Upper lobe of left lung (tissue), 6 donors: ENCODE results near the gene KIF6. TPM values are rescaled to one million over a fixed set of nuclear protein-coding genes. Genes with fewer than 3 reads are reported as not detected.

ENCODE experiments used
- ATAC-seq, 2 donors: fragments of 200-7000 bp; cut with Tn5 transposase; one replicate each; pipeline ENCODE4 v1.9.1; 2022; ENCODE audit warnings: mild to moderate bottlenecking in 2 of 2, moderate library complexity in 2 of 2; ENCODE audit not compliant: low FRiP score in 2 of 2
- DNase-seq, 2 donors: peaks; one replicate each; pipeline ENCODE4 v3.0.0-alpha.2; 2019 to 2020
- H3K27ac ChIP-seq, 4 donors: fragments of 200-600 bp; sonication (generic); one replicate each; pipeline ENCODE4 v1.5.1; 2016 to 2019
- H3K27me3 ChIP-seq, 4 donors: fragments of 200-600 bp; sonication (generic); one replicate each; pipeline ENCODE4 v1.5.1; 2017 to 2019
- H3K36me3 ChIP-seq, 4 donors: fragments of 200-600 bp; sonication (generic); one replicate each; pipeline ENCODE4 v1.5.1; 2016 to 2019
- H3K4me1 ChIP-seq, 4 donors: fragments of 200-600 bp; sonication (generic); one replicate each; pipeline ENCODE4 v1.5.1; 2018 to 2019
- H3K4me3 ChIP-seq, 4 donors: fragments of 200-600 bp; sonication (generic); one replicate each; pipeline ENCODE4 v1.5.1; 2017 to 2019; ENCODE audit warnings: mild to moderate bottlenecking in 2 of 4, moderate library complexity in 1 of 4
- H3K9me3 ChIP-seq, 4 donors: fragments of 200-600 bp; sonication (generic); one replicate each; pipeline ENCODE4 v1.5.1; 2018 to 2019
- EP300 ChIP-seq, 4 donors: sonication (generic); formaldehyde crosslinking; IDR thresholded peaks; one replicate each; pipeline ENCODE4 v1.5.1; 2017; ENCODE audit warnings: antibody characterized with exemption in 4 of 4, control low read depth in 2 of 4
- POLR2A ChIP-seq, 4 donors: fragments of 450-650 bp; IDR thresholded peaks; one replicate each; pipeline ENCODE4 v1.5.1; 2016 to 2017; ENCODE audit warnings: antibody characterized with exemption in 4 of 4, mild to moderate bottlenecking in 2 of 4
- POLR2AphosphoS5 ChIP-seq, 2 donors: sonication (generic); formaldehyde crosslinking; IDR thresholded peaks; one replicate each; pipeline ENCODE4 v1.5.1; 2017; ENCODE audit warnings: antibody characterized with exemption in 2 of 2
- WGBS, 2 donors: methylation state at CpG; one replicate each; pipeline ENCODE4 v1.1.5; 2017 to 2018; 5-methylcytosine and 5-hydroxymethylcytosine counted together
- total RNA-seq, 6 donors: library from RNA; depleted of rRNA in 4 of 6; stranded (reverse); fragments of >200 nt in 4 of 6; gene quantifications; one replicate each; pipeline versions ENCODE4 v1.1.0 to v1.2.1, GENCODE V29; 2016 to 2021
- TF ChIP-seq, protein P1 (sequence below), 6 experiments: fragments of 450-650 bp in 4 of 6; fragments of 200-600 bp in 2 of 6; sonication (generic) in 2 of 6; IDR thresholded peaks; one replicate each; pipeline ENCODE4 v1.5.1; 2016 to 2019; ENCODE audit warnings: antibody characterized with exemption in 6 of 6
- donor health status: DM: no; HTN: no; CAD: no; lungs with moderate emphysema.
- donor health status: DM: no; HTN: yes; CAD: no; lungs with severe emphysema.

KIF6 gene
- total RNA-seq, 6 donors from 2014 or later: 0.55 to 7.9 (median 1.5) TPM

DNA sequence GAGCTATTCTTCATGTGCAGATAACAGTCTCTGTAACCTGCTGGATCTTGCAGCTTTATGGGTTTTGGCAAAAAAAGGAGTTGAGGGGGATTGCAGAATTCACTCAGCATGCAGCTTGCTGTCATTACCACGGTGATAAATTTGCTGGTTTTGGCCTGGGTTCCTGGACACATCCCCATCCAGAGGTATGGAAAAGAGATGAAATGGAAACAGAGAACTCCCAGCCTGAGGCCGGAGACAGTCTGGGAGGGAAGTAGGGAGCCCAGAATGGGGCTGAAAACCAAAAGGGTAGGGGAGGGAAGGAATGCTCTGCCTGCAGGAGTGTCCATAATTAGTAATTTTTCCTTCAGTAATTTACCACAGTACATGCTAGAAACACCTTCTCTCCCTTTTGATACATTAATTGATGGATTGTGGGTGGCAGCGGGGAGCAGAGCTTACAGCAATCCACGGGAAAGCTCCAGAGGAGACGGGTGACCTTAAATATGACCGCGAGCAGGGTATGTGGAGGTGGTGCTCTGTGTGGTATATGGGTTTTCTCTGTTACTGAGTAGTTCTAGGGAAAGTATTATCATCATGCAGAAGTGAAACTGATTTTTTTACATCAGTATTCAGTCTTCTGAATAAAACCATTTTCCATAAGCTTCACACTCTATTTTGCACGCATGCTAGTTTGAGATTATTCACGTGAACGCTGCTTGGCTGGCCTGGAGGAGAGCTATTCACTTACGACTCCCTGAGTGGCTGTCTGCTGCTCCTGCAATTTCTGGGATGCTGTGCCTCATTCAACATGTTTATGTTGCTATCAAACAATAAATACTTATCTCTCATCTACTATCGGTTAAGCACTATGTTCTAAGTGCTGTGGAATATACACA lies 336.4 kb downstream of the KIF6 start:
- Histone ChIP-seq H3K36me3 (no peaks in the 10 kb centered on the region), H3K4me1 (no peaks in the 10 kb centered on the region), H3K27me3 (no peaks in the 10 kb centered on the region), H3K4me3 (no peak overlapping the region), H3K9me3 (no peaks in the 10 kb centered on the region), H3K27ac (no peak overlapping the region)
- 82 to 85% methylated on average over 12 of the region's 12 CpGs for WGBS, 2 donors
- no peak for ATAC-seq
- TF ChIP-seq POLR2AphosphoS5 (IDR thresholded peaks at IDR 0.05): no peak
- TF ChIP-seq, protein P1, sequence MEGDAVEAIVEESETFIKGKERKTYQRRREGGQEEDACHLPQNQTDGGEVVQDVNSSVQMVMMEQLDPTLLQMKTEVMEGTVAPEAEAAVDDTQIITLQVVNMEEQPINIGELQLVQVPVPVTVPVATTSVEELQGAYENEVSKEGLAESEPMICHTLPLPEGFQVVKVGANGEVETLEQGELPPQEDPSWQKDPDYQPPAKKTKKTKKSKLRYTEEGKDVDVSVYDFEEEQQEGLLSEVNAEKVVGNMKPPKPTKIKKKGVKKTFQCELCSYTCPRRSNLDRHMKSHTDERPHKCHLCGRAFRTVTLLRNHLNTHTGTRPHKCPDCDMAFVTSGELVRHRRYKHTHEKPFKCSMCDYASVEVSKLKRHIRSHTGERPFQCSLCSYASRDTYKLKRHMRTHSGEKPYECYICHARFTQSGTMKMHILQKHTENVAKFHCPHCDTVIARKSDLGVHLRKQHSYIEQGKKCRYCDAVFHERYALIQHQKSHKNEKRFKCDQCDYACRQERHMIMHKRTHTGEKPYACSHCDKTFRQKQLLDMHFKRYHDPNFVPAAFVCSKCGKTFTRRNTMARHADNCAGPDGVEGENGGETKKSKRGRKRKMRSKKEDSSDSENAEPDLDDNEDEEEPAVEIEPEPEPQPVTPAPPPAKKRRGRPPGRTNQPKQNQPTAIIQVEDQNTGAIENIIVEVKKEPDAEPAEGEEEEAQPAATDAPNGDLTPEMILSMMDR (IDR thresholded peaks at IDR 0.05): no peak
- TF ChIP-seq POLR2A (IDR thresholded peaks at IDR 0.05): no peak
- no peak for TF ChIP-seq EP300 (IDR thresholded peaks at IDR 0.05)
- DNase-seq: no peak

DNA sequence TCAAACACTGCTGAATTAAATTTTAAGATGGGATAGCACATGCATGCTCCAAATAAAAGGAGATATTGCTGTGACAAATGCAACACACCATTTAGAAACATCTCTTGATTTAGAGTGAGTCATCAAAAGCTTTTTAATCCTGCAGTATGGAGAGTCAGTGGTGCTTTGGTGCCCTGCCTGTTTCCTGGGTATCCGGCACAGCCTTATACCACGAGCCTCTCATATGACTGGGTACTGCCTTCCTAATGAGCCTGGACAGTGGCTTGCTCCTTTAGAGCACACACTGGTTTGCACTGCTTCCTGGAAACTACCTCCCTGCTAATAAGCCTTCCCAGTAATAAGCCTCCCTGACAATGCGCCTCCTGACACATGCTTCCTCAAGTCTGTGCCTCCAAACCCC lies 337.4 kb downstream of the KIF6 start:
- Histone ChIP-seq H3K4me3 (no peak overlapping the region), H3K4me1 (no peaks in the 10 kb centered on the region), H3K27ac (no peak overlapping the region), H3K27me3 (no peaks in the 10 kb centered on the region), H3K36me3 (no peaks in the 10 kb centered on the region), H3K9me3 (no peaks in the 10 kb centered on the region)
- TF ChIP-seq POLR2AphosphoS5 (IDR thresholded peaks at IDR 0.05) (no peak), EP300 (IDR thresholded peaks at IDR 0.05) (no peak), POLR2A (IDR thresholded peaks at IDR 0.05) (no peak)
- TF ChIP-seq, protein P1 (IDR thresholded peaks at IDR 0.05): no peak
- no peak for DNase-seq
- ATAC-seq: no peak
- 88 to 92% methylated on average over 3 of the region's 3 CpGs for WGBS, 2 donors

DNA sequence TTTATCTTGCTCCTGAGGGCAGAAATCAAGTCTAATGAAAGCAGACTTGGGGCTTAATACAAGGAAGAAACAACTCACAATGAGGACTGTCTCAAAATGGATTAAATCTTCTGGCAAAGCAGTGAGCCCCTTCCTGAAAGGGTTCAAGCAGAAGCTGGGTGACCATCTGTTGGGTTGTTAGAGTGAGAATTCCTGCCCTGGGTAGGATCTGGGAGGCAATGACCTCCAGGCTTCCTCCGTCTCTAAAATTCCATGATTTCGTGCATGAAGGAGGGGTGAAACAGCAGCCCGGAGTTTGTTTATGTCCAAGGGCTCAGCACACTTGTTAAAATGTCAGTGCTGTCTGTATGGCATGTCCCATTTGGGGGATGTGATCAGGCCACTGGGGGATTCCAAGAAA lies 338.7 kb downstream of the KIF6 start:
- H3K27me3 ChIP-seq: no peaks in the 10 kb centered on the region
- TF ChIP-seq EP300 (IDR thresholded peaks at IDR 0.05): no peak
- H3K36me3 ChIP-seq: no peaks in the 10 kb centered on the region
- no peak for ATAC-seq
- WGBS, 2 donors: 74 to 81% methylated on average over 3 of the region's 3 CpGs
- H3K4me1 ChIP-seq: no peaks in the 10 kb centered on the region
- no peaks in the 10 kb centered on the region for H3K9me3 ChIP-seq
- no peak overlapping the region for H3K4me3 ChIP-seq
- no peak for DNase-seq
- no peak overlapping the region for H3K27ac ChIP-seq

DNA sequence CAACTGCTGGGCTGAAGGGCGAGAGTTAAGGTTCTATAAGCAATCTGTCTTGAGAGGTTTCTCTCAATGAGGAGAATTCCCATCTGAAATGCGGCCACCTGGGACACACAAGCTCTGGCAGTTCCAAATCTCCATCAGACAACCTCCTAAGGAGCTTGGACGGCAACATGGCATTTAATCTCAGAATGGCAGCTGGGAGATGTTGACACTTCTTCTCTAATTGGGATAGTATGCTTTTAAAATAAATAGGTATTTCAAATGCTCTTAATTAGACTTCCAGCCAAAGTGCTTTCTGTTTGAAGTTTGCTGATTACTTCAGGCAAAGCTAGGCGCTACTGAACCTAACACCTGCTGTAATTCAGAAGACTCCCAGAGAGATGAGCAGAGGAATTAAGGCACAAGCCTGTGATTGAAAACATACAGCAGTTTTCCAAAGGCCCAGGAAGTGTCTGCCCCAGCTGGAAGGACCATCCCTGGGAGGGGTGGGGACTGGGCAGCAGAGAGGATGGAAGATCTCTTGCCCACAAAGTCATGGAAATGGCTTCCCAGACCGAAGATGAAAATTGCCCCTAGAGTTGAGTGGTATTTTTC lies 343.6 kb downstream of the KIF6 start:
- Histone ChIP-seq H3K27ac (no peak overlapping the region), H3K27me3 (no peaks in the 10 kb centered on the region), H3K9me3 (no peaks in the 10 kb centered on the region), H3K4me1 (peaks cover 0 to 8% (median 3%) of the 10 kb centered on the region in 4 donors), H3K4me3 (no peak overlapping the region), H3K36me3 (no peaks in the 10 kb centered on the region)
- no peak for ATAC-seq
- DNase-seq: no peak
- TF ChIP-seq POLR2A (IDR thresholded peaks at IDR 0.05) (no peak), EP300 (IDR thresholded peaks at IDR 0.05) (no peak), POLR2AphosphoS5 (IDR thresholded peaks at IDR 0.05) (no peak)
- TF ChIP-seq, protein P1 (IDR thresholded peaks at IDR 0.05): no peak
- 79 to 88% methylated on average over 5 of the region's 5 CpGs for WGBS, 2 donors

DNA sequence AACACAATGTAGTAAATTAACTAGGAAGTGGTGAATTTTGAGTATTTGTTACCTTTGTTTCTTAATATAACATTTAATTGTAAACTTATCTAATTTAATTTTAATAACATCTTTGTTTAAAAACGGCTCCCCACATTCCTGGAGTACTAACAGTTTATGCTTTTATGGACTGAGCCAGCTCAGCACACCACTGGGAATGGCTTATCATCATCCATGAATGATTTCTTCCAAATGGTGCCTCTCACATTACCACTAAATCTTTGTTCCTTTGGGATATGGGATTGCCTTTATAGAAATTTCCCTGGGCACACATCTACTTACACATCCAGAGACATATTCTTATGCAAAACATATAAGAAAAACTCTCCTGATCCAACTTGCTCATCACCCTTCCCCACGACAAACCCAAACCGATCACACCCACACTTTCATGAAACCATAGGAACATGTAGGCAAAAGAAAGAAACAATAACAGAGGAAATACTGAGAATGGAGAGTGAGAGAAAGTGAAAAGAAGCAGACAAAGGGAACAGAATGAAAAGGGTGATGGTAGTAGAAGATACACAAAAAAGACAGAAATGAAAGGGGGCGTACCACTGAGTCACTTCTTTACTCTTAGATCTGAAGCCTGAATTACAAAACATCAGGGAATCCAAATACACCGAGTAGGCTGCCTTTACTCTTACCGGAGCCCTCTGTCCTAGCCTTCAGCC lies 344.2 kb downstream of the KIF6 start:
- no peaks in the 10 kb centered on the region for H3K36me3 ChIP-seq
- no peak overlapping the region for H3K27ac ChIP-seq
- no peaks in the 10 kb centered on the region for H3K9me3 ChIP-seq
- 77 to 83% methylated on average over 6 of the region's 6 CpGs for WGBS, 2 donors
- no peak overlapping the region for H3K4me3 ChIP-seq
- TF ChIP-seq, protein P1 (IDR thresholded peaks at IDR 0.05): no peak
- TF ChIP-seq POLR2A (IDR thresholded peaks at IDR 0.05) (no peak), POLR2AphosphoS5 (IDR thresholded peaks at IDR 0.05) (no peak), EP300 (IDR thresholded peaks at IDR 0.05) (no peak)
- peaks cover 0 to 8% (median 3%) of the 10 kb centered on the region in 4 donors for H3K4me1 ChIP-seq
- ATAC-seq (no peak), DNase-seq (no peak)
- H3K27me3 ChIP-seq: no peaks in the 10 kb centered on the region
